MCF 10A (cell line): Measurements from ENCODE around the gene ISL2. TPM values are rescaled to one million over a fixed set of nuclear protein-coding genes. Genes with fewer than 3 reads are reported as not detected.

Experiments
- BruUV-seq: library from RNA; stranded (reverse); fragments of 400-500 nt; replicated peaks from 2 replicates; lab custom pipeline; 2021; lab: Mats Ljungman, UMichigan
- CTCF ChIA-PET: fragments of 300-600 bp; sonication (Branson Sonifier 250); formaldehyde crosslinking; extraction: SDS; loops from one replicate; lab custom pipeline; 2021; ENCODE audit warnings: antibody characterized with exemption, inconsistent platforms; lab: Yijun Ruan, JAX
- POLR2A ChIA-PET: fragments of 300-600, 350-650 bp; sonication (Branson Sonifier 250); formaldehyde crosslinking; extraction: SDS; loops from one replicate; lab custom pipeline; 2020; ENCODE audit warnings: antibody characterized with exemption, inconsistent platforms; lab: Yijun Ruan, JAX
- DNase-seq: peaks from one replicate; pipeline ENCODE4 v3.0.0-alpha.2; 2018; ENCODE audit not compliant: unreplicated experiment
- H3K27ac Mint-ChIP-seq: one replicate; pipeline ENCODE4 v1.8.0; 2022; ENCODE audit warnings: mild to moderate bottlenecking, low read depth, mixed read lengths; ENCODE audit not compliant: unreplicated experiment
- H3K27me3 Mint-ChIP-seq: one replicate; pipeline ENCODE4 v1.8.0; 2022; ENCODE audit warnings: mixed read lengths; ENCODE audit not compliant: insufficient read depth, unreplicated experiment
- H3K36me3 Mint-ChIP-seq: one replicate; pipeline ENCODE4 v1.8.0; 2022; ENCODE audit warnings: mild to moderate bottlenecking, moderate library complexity, mixed read lengths; ENCODE audit not compliant: insufficient read depth, unreplicated experiment
- H3K4me1 Mint-ChIP-seq: one replicate; pipeline ENCODE4 v1.8.0; 2022; ENCODE audit warnings: mixed read lengths; ENCODE audit not compliant: insufficient read depth, unreplicated experiment
- H3K4me3 Mint-ChIP-seq: one replicate; pipeline ENCODE4 v1.8.0; 2022; ENCODE audit warnings: mild to moderate bottlenecking, moderate library complexity, mixed read lengths; ENCODE audit not compliant: unreplicated experiment
- H3K9me3 Mint-ChIP-seq: one replicate; pipeline ENCODE4 v1.8.0; 2022; ENCODE audit warnings: mixed read lengths; ENCODE audit not compliant: unreplicated experiment
- intact Hi-C: fragments of 100-400 bp; cut with micrococcal nuclease; formaldehyde crosslinking; loops from 2 replicates; pipeline ENCODE4 v1.14.1; 2022
- total RNA-seq: library from RNA; stranded (reverse); gene quantifications from 2 replicates; pipeline ENCODE4 v1.2.3, GENCODE V29; 2022
- TF ChIP-seq, protein P1 (sequence below): fragments of 200-600 bp; IDR thresholded peaks from one replicate; pipeline ENCODE4 v1.8.0; 2022; ENCODE audit warnings: antibody characterized with exemption, mild to moderate bottlenecking; ENCODE audit not compliant: unreplicated experiment

Gene ISL2
- total RNA-seq, 1 experiment from 2014 or later: not detected

DNA sequence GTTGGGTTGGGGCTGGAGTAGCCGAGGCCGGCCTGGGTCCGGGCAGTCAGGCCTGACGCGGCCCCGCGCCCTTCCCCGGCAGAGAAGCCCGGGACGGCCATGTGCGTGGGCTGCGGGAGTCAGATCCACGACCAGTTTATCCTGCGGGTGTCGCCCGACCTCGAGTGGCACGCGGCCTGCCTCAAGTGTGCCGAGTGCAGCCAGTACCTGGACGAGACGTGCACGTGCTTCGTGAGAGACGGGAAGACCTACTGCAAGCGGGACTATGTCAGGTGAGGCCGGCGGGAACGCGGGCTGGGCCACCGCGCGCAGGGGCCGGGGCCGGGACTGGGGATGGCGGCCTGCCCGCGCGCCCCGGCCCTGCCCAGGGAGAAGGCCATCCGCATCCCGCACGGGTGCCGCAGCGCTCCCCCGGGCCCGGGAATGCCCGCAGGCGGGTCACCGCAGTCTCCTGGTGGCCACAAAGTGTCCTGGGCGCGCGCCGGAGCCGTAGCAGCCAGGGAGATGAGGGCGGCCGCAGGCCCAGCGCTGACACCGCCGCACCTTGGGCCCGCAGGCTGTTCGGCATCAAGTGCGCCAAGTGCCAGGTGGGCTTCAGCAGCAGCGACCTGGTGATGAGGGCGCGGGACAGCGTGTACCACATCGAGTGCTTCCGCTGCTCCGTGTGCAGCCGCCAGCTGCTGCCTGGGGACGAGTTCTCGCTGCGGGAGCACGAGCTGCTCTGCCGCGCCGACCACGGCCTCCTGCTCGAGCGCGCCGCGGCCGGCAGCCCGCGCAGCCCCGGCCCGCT, 1.3 kb downstream of the ISL2 start:
- Mint-ChIP-seq H3K27me3 (peaks cover 42% of the 10 kb centered on the region), H3K4me3 (no peak overlapping the region), H3K36me3 (no peaks in the 10 kb centered on the region), H3K27ac (no peak overlapping the region), H3K9me3 (no peaks in the 10 kb centered on the region), H3K4me1 (no peaks in the 10 kb centered on the region)
- TF ChIP-seq, protein P1, sequence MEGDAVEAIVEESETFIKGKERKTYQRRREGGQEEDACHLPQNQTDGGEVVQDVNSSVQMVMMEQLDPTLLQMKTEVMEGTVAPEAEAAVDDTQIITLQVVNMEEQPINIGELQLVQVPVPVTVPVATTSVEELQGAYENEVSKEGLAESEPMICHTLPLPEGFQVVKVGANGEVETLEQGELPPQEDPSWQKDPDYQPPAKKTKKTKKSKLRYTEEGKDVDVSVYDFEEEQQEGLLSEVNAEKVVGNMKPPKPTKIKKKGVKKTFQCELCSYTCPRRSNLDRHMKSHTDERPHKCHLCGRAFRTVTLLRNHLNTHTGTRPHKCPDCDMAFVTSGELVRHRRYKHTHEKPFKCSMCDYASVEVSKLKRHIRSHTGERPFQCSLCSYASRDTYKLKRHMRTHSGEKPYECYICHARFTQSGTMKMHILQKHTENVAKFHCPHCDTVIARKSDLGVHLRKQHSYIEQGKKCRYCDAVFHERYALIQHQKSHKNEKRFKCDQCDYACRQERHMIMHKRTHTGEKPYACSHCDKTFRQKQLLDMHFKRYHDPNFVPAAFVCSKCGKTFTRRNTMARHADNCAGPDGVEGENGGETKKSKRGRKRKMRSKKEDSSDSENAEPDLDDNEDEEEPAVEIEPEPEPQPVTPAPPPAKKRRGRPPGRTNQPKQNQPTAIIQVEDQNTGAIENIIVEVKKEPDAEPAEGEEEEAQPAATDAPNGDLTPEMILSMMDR: no peak
- intact Hi-C loops: no loop called here
- no peak for DNase-seq
- ChIA-PET POLR2A (no interaction called here), CTCF (no interaction called here)
- BruUV-seq: no TSS peak

DNA sequence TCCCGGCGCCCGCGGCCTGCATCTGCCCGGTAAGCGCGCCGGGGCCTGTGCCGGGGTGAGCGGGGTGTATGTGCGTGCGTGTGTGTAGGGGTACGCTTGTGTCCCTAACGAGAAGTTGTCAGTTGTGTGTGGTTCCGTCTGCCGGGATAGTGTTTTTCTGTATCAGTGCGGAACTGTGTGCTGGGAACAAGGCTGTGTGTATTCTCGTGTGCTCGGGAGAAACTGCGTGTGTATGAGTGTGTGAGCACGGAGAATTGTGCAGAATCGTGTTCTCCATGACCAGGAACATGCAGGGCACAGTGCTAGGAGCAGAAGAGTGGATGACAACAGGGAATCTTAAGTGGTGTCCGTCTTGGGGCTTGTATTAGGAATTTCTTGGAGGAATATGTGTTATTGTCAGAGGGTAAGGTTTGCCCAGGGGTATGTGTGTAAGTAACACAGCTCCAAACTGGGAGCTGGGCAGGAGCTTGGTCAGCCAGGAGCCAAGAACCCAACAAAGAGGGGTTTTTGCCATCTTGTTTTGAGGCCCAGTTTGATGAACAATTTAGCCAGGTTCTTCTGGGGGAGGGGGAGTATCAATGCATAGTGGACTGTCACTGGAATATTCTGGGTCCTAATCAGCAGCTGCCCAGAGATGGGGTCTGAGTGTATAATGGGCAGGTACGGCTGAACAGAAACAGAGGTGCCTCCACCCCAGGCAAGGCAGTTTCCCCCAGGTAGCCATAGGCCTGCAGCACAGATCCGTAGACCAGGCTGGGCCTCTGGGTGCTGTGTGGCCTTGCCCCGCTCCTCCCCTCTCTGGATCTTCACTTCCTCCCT, 2.1 kb downstream of the ISL2 start:
- peaks cover 2% of the 10 kb centered on the region for H3K36me3 Mint-ChIP-seq
- no peaks in the 10 kb centered on the region for H3K9me3 Mint-ChIP-seq
- no peak for DNase-seq
- H3K27ac Mint-ChIP-seq: no peak overlapping the region
- no TSS peak for BruUV-seq
- intact Hi-C loops: no loop called here
- H3K4me3 Mint-ChIP-seq: no peak overlapping the region
- CTCF ChIA-PET: no interaction called here
- H3K27me3 Mint-ChIP-seq: peaks cover 42% of the 10 kb centered on the region
- POLR2A ChIA-PET: no interaction called here
- no peaks in the 10 kb centered on the region for H3K4me1 Mint-ChIP-seq
- TF ChIP-seq, protein P1: no peak

DNA sequence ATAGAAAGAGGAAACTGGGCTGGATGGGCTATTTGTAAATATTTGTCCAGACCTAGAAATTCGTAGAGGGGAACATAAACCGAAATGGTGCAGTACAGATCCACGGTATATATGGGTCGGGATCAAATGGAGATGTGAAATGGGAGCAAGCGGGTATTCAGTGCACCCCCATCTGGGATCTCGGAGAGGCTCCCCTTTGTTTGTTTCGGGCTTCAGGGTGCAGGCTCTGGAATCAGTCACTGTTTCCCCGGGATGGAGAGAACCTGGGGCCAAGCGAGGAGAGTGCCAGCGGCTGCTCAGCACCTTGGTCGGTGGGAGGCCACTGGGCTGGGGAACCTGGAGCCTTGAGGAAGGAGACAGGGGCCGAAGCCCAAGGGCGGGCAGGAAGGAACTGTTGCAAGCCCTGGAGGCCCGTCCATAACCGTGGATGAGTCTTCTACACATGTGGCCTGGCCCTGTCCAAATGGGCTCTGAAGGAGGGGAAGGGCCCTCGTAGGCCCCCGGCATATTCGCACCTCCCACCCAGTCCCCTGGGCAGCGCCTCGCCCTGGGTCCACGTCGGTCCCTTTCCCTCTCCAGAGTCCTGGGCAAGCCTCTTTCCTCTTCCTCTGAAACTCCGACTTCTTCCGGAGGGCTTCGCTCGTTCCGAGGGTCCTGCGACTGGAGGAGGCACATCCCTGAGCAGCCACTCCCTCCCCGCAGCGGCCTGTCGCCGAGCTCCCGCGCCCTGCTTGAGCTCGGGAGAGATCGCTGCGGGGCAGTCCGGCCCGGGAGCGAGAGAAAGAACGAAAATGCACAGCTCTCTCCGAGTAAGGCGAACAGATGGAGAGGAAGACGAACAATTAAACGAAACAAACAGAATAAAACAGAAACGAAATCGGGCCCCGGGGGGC, 3.0 kb downstream of the ISL2 start:
- H3K27me3 Mint-ChIP-seq: peaks cover 42% of the 10 kb centered on the region
- no peaks in the 10 kb centered on the region for H3K9me3 Mint-ChIP-seq
- H3K36me3 Mint-ChIP-seq: peaks cover 5% of the 10 kb centered on the region
- CTCF ChIA-PET: no interaction called here
- DNase-seq: no peak
- BruUV-seq: no TSS peak
- no peak overlapping the region for H3K27ac Mint-ChIP-seq
- TF ChIP-seq, protein P1: no peak
- intact Hi-C loops: no loop called here
- POLR2A ChIA-PET: no interaction called here
- no peaks in the 10 kb centered on the region for H3K4me1 Mint-ChIP-seq
- H3K4me3 Mint-ChIP-seq: peak overlapping the region; percentile 75
